GM12891 (cell line): ENCODE data around the gene BICD2.

Experiments
- POLR2A ChIP-seq: IDR thresholded peaks from 2 replicates; pipeline ENCODE4 v1.6.1; 2011; ENCODE audit warnings: low read depth, low read length, control low read depth
- POLR2AphosphoS5 ChIP-seq: IDR thresholded peaks from 2 replicates; pipeline ENCODE4 v1.6.1; 2011; ENCODE audit warnings: low read depth, low read length, control low read depth

DNA sequence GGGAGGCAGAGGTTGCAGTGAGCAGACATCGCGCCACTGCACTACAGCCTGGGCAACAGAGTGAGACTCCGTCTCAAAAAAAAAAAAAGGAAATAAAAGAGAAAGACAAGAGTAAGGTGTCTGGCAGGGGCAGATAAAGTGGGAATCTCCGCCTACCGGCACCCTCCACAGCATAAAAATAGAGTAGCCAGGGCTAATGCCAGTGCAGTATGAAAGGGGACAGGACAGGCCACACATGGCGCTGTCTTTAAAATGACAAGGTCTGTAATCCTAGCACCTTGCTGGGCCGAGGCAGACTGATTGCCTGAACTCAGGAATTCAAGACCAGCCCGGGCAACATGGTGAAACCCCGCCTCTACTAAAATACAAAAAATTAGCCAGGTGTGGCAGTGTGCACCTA, 7.8 kb downstream of the BICD2 start:
- no peak for TF ChIP-seq POLR2A
- TF ChIP-seq POLR2AphosphoS5, result no peak
